ENCODE results near the gene LCE1F. TPM values are rescaled to one million over a fixed set of nuclear protein-coding genes. Genes with fewer than 3 reads are reported as not detected.

LCE1F gene
- polyA plus RNA-seq, 1 of the 3 experiments (the other 2 are of a cell fraction) = not detected

DNA sequence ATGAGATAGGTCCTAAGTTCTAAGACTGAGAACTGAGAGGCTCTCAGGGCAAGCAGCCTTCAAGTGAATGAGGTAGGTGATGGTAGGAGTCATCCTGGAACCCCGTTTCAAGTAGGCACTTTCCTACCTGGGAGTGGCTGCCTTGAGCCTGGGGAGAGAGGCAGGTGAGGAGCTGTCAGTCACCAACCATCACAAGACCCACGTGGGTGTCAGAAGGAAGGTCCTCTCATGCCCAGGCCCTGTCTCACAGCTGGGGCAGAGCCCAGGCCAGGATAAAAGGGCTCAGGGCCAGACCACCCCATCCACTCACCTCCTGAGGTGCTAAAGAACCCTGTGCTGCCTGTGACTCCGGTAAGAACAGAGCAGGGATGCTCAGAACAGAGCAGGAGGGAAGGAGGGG lies 21.5 kb downstream of the LCE1F start, which contains the start of gene LCE1D:
Gene LCE1D, plus strand, starts transcription at position 301 of the 400 bp plus-strand sequence. CDS start 1,074 bp downstream, outside the sequence.
- 0% methylated on average over 1 of the region's 3 CpGs for WGBS (ENCODE audit: low lambda C conversion rate)
- CTCF ChIA-PET = no interaction called here

DNA sequence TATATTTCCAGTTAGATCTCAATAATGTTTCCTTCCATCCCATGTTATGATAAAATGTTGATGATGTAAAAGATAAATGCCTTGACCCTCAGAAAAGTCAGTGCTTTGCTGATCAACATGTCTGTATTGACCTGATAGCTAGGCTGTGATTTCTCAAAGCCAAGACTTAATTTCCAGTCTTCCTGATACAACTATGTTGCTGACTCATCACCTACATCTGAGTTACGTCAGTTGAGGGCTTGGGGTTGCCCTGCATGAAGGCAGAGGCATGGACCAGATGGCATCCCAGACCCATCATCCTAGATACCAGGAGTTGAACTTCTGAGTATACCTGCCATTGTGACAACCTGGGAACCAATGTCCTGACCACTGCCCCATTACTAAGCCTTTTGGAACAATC lies 26.4 kb downstream of the LCE1F start:
- H3K9me2 ChIP-seq = no peaks in the 10 kb centered on the region
- H2AFZ ChIP-seq (ENCODE audit: low read depth) = no peak overlapping the region
- no peaks in the 10 kb centered on the region; the same call in 1 of the 2 replicates for H3K27me3 ChIP-seq (ENCODE audit: insufficient read depth)
- H3K9ac ChIP-seq = no peak overlapping the region
- ChIA-PET POLR2A (no interaction called here), CTCF (interaction anchor here (0.6 kb wide), 1 partner anchor 128 kb away, joined by 3 read pairs; no protein-coding TSS in a partner anchor)
- H4K20me1 ChIP-seq (ENCODE audit: insufficient read depth) = no peaks in the 10 kb centered on the region
- H3K27ac ChIP-seq (ENCODE audit: low read depth in 2 of 2, low read length in 1 of 2) = no peak overlapping the region
- H3K4me1 ChIP-seq (ENCODE audit: control insufficient read depth in 1 of 2, insufficient read depth in 2 of 2, low read depth in 1 of 2, low read length in 1 of 2) = no peaks in the 10 kb centered on the region
- H3K36me3 ChIP-seq (replicated peaks in 1 of 2; ENCODE audit: control insufficient read depth in 1 of 2, insufficient read depth in 2 of 2, low read length in 1 of 2) = no peaks in the 10 kb centered on the region
- H3K4me2 ChIP-seq = no peak overlapping the region
- H3K9me3 ChIP-seq = no peaks in the 10 kb centered on the region
- no peak for DNase-seq
- no peak overlapping the region for H3K4me3 ChIP-seq (ENCODE audit: low read depth in 2 of 2, low read length in 1 of 2)
- no peaks in the 10 kb centered on the region for H3F3A ChIP-seq (replicated peaks; ENCODE audit: insufficient read depth)
- no peaks in the 10 kb centered on the region for H3K79me2 ChIP-seq (ENCODE audit: insufficient read depth)
- WGBS (ENCODE audit: low lambda C conversion rate) = 0% methylated on average over 1 of the region's 1 CpG
- no peak for TF ChIP-seq EP300 (IDR thresholded peaks at IDR 0.05; ENCODE audit: borderline replicate concordance in 1 of 2, low read depth in 1 of 2, low read length in 1 of 2)
- TF ChIP-seq SIN3A (IDR thresholded peaks at IDR 0.05; ENCODE audit: borderline replicate concordance, low read depth, low read length) = no peak
- no peak for TF ChIP-seq SMC3 (IDR thresholded peaks at IDR 0.05; ENCODE audit: low read depth, low read length)
- no peak for TF ChIP-seq FOSL2 (IDR thresholded peaks at IDR 0.05; ENCODE audit: borderline replicate concordance, low read depth)
- no peak for TF ChIP-seq GATA2 (CRISPR knock-in tag; IDR thresholded peaks at IDR 0.05)
- TF ChIP-seq ELF1 (IDR thresholded peaks at IDR 0.05) = no peak
- TF ChIP-seq YY1 (IDR thresholded peaks at IDR 0.05; ENCODE audit: low read depth) = no peak
- no peak for TF ChIP-seq MEF2A (IDR thresholded peaks at IDR 0.05; ENCODE audit: borderline replicate concordance, low read depth)
- TF ChIP-seq TEAD4 (IDR thresholded peaks at IDR 0.05; ENCODE audit: borderline replicate concordance, insufficient read depth) = no peak
- TF ChIP-seq, protein P1, sequence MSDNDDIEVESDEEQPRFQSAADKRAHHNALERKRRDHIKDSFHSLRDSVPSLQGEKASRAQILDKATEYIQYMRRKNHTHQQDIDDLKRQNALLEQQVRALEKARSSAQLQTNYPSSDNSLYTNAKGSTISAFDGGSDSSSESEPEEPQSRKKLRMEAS (IDR thresholded peaks at IDR 0.05; ENCODE audit: low read depth) = no peak
- TF ChIP-seq MXI1 (IDR thresholded peaks at IDR 0.05; ENCODE audit: low read depth, low read length) = no peak
- TF ChIP-seq JUND (IDR thresholded peaks at IDR 0.05) = no peak
- TF ChIP-seq RCOR1 (IDR thresholded peaks at IDR 0.05; ENCODE audit: low read length) = no peak

More for the DNA sequence above, 21.5 kb downstream of the LCE1F start, which contains the start of gene LCE1D:
- Histone ChIP-seq H3K4me2 (no peak within 1 kb of the TSS), H3K4me3 (ENCODE audit: low read depth in 2 of 2, low read length in 1 of 2) (no peak within 1 kb of the TSS), H3K79me2 (ENCODE audit: insufficient read depth) (no peaks in the 10 kb centered on the region), H3K9me3 (no peaks in the 10 kb centered on the region), H3K9ac (no peak within 1 kb of the TSS), H4K20me1 (ENCODE audit: insufficient read depth) (no peaks in the 10 kb centered on the region), H2AFZ (ENCODE audit: low read depth) (no peak within 1 kb of the TSS), H3K36me3 (replicated peaks in 1 of 2; ENCODE audit: control insufficient read depth in 1 of 2, insufficient read depth in 2 of 2, low read length in 1 of 2) (no peaks in the 10 kb centered on the region), H3K27me3 (ENCODE audit: insufficient read depth) (no peaks in the 10 kb centered on the region), H3F3A (replicated peaks; ENCODE audit: insufficient read depth) (no peaks in the 10 kb centered on the region), H3K4me1 (ENCODE audit: control insufficient read depth in 1 of 2, insufficient read depth in 2 of 2, low read depth in 1 of 2, low read length in 1 of 2) (no peaks in the 10 kb centered on the region), H3K27ac (ENCODE audit: low read depth in 2 of 2, low read length in 1 of 2) (no peak within 1 kb of the TSS), H3K9me2 (no peaks in the 10 kb centered on the region)
- POLR2A ChIA-PET = no interaction called here
- DNase-seq = no peak
- no peak for TF ChIP-seq NRF1 (IDR thresholded peaks at IDR 0.05; ENCODE audit: low read depth, low read length)
- TF ChIP-seq, protein P2, sequence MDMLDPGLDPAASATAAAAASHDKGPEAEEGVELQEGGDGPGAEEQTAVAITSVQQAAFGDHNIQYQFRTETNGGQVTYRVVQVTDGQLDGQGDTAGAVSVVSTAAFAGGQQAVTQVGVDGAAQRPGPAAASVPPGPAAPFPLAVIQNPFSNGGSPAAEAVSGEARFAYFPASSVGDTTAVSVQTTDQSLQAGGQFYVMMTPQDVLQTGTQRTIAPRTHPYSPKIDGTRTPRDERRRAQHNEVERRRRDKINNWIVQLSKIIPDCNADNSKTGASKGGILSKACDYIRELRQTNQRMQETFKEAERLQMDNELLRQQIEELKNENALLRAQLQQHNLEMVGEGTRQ (IDR thresholded peaks at IDR 0.05; ENCODE audit: borderline replicate concordance, low read depth, low read length) = no peak
- no peak for TF ChIP-seq EP300 (IDR thresholded peaks at IDR 0.05; ENCODE audit: borderline replicate concordance in 1 of 2, low read depth in 1 of 2, low read length in 1 of 2)
- TF ChIP-seq RXRA (IDR thresholded peaks at IDR 0.05; ENCODE audit: borderline replicate concordance, low read depth) = no peak
- TF ChIP-seq POLR2AphosphoS5 (IDR thresholded peaks at IDR 0.05; ENCODE audit: low read depth, low read length) = no peak
- TF ChIP-seq MXI1 (IDR thresholded peaks at IDR 0.05; ENCODE audit: low read depth, low read length) = no peak
- TF ChIP-seq, protein P3, sequence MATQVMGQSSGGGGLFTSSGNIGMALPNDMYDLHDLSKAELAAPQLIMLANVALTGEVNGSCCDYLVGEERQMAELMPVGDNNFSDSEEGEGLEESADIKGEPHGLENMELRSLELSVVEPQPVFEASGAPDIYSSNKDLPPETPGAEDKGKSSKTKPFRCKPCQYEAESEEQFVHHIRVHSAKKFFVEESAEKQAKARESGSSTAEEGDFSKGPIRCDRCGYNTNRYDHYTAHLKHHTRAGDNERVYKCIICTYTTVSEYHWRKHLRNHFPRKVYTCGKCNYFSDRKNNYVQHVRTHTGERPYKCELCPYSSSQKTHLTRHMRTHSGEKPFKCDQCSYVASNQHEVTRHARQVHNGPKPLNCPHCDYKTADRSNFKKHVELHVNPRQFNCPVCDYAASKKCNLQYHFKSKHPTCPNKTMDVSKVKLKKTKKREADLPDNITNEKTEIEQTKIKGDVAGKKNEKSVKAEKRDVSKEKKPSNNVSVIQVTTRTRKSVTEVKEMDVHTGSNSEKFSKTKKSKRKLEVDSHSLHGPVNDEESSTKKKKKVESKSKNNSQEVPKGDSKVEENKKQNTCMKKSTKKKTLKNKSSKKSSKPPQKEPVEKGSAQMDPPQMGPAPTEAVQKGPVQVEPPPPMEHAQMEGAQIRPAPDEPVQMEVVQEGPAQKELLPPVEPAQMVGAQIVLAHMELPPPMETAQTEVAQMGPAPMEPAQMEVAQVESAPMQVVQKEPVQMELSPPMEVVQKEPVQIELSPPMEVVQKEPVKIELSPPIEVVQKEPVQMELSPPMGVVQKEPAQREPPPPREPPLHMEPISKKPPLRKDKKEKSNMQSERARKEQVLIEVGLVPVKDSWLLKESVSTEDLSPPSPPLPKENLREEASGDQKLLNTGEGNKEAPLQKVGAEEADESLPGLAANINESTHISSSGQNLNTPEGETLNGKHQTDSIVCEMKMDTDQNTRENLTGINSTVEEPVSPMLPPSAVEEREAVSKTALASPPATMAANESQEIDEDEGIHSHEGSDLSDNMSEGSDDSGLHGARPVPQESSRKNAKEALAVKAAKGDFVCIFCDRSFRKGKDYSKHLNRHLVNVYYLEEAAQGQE (IDR thresholded peaks at IDR 0.05; ENCODE audit: low read depth, low read length) = no peak
- TF ChIP-seq ELF1 (IDR thresholded peaks at IDR 0.05) = no peak
- TF ChIP-seq, protein P1 (IDR thresholded peaks at IDR 0.05; ENCODE audit: low read depth) = no peak
- TF ChIP-seq FOXM1 (IDR thresholded peaks at IDR 0.05; ENCODE audit: low read depth) = no peak
- TF ChIP-seq CHD2 (IDR thresholded peaks at IDR 0.05; ENCODE audit: low read length, partially characterized antibody) = no peak
